Natural killer cell (primary cell): ENCODE results near the gene TFE3. TPM values are rescaled to one million over a fixed set of nuclear protein-coding genes. Genes with fewer than 3 reads are reported as not detected.
A peak's percentile ranks its signal among the peaks of the same experiment; 100 is the strongest.

ENCODE experiments used
- ATAC-seq, 3 donors: fragments of 150-1000 bp in 2 of 3; fragments of 200-7000 bp in 1 of 3; cut with Tn5 transposase; 1 replicate in 1 of 3; 2 replicates in 2 of 3; pipeline ENCODE4 v1.10.0; 2021; ENCODE audit warnings: mild to moderate bottlenecking in 2 of 3, moderate library complexity in 2 of 3
- DNase-seq, 2 donors: peaks; one replicate each; pipeline versions ENCODE4 v3.0.0 to v3.0.0-alpha.2; 2013 to 2021; ENCODE audit warnings: mixed read lengths in 1 of 2
- H3K27ac ChIP-seq: one replicate; pipeline ENCODE4 v1.5.1; 2013; ENCODE audit warnings: mild to moderate bottlenecking, low read length
- H3K27me3 ChIP-seq: one replicate; pipeline ENCODE4 v1.6.1; 2013; ENCODE audit warnings: low read length; ENCODE audit not compliant: control insufficient read depth, insufficient read depth
- H3K36me3 ChIP-seq: one replicate; pipeline ENCODE4 v1.6.1; 2013; ENCODE audit warnings: low read length; ENCODE audit not compliant: control insufficient read depth, insufficient read depth
- H3K4me1 ChIP-seq: one replicate; pipeline ENCODE4 v1.6.1; 2013; ENCODE audit warnings: low read length; ENCODE audit not compliant: control insufficient read depth, insufficient read depth
- H3K4me3 ChIP-seq: one replicate; pipeline ENCODE4 v1.5.1; 2013; ENCODE audit warnings: low read length
- H3K9me3 ChIP-seq: one replicate; pipeline ENCODE4 v1.6.1; 2013; ENCODE audit warnings: low read length; ENCODE audit not compliant: control insufficient read depth, insufficient read depth
- H3K27ac Mint-ChIP-seq, 2 donors: one replicate each; pipeline ENCODE4 v1.8.0; 2022; ENCODE audit warnings: mild to moderate bottlenecking in 2 of 2, mixed read lengths in 2 of 2, moderate library complexity in 1 of 2
- H3K27me3 Mint-ChIP-seq, 2 donors: one replicate each; pipeline ENCODE4 v1.8.0; 2022; ENCODE audit warnings: low read depth in 2 of 2, mixed read lengths in 2 of 2
- H3K36me3 Mint-ChIP-seq: one replicate; pipeline ENCODE4 v1.8.0; 2022; ENCODE audit warnings: mixed read lengths
- H3K4me1 Mint-ChIP-seq, 2 donors: one replicate each; pipeline ENCODE4 v1.8.0; 2022; ENCODE audit warnings: mixed read lengths in 2 of 2
- H3K4me3 Mint-ChIP-seq: one replicate; pipeline ENCODE4 v1.8.0; 2022; ENCODE audit warnings: mild to moderate bottlenecking, moderate library complexity, mixed read lengths
- H3K9me3 Mint-ChIP-seq, 2 donors: one replicate each; pipeline ENCODE4 v1.8.0; 2022; ENCODE audit warnings: mixed read lengths in 2 of 2
- WGBS: methylation state at CpG from one replicate; pipeline ENCODE4 v1.1.7; 2013; ENCODE audit warnings: missing lambda C conversion rate; ENCODE audit not compliant: insufficient coverage; 5-methylcytosine and 5-hydroxymethylcytosine counted together
- intact Hi-C: fragments of 100-400 bp; cut with micrococcal nuclease; formaldehyde crosslinking; loops from one replicate; pipeline ENCODE4 v1.14.2; 2022
- total RNA-seq, 4 donors: library from RNA; stranded (reverse); fragments of 120-200 nt in 1 of 4; gene quantifications; one replicate each; pipeline versions ENCODE4 v1.2.3 to v1.2.4, GENCODE V29; 2013 to 2022
- TF ChIP-seq, protein P1 (sequence below): fragments of 200-600 bp; IDR thresholded peaks from one replicate; pipeline ENCODE4 v1.8.0; 2022; ENCODE audit warnings: antibody characterized with exemption

The TFE3 gene
- total RNA-seq, 3 donors from 2014 or later (not counting 1 experiment from before 2014, with no cell fraction given): 43.8 to 57.5 (median 43.9) TPM

DNA sequence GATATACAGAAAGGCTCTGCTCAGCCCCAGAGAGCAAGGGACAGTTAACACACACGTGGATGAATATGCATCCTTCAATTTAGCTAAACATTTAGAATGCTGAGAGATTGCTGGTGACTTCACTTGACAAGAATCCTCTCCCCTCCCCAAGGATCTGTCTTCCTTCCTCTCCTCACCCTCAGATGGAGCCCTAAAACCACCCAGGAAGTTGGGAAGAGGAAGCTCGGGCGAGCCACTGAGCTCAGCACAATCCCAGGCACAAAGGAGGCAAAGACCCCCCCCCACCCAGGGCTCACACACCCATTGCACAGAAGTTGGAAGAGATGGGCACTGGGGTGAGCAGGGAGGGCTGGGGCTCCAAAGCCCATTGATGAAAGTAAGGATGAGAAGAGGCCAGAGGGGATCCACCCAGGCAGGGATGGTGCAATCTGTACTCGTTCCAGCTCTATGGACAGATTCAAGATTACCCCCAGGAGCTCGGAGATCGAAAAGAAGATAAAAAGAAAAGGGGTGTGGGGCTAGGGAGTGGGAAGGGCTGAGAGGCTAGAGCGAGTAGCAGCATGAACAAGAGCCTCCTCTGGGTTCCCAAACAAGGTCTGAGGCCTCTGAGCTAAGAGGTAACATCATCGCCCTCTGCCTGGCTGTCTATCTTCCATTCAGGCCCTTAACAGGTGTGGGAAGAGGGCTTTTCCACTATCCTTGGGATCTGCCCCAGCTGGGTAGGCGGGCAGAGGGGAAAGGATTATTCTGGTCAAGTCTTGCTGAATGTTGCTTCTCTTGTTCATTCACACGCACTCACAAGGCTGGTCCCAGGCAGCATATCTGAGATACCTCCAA is 1.2 kb downstream of the TFE3 start:
- Histone ChIP-seq H3K36me3 (peaks cover 17% of the 10 kb centered on the region), H3K9me3 (no peaks in the 10 kb centered on the region), H3K27me3 (no peaks in the 10 kb centered on the region), H3K4me1 (peaks cover 33% of the 10 kb centered on the region), H3K27ac (peak overlapping the region; percentile 94), H3K4me3 (peak overlapping the region; percentile 66)
- Mint-ChIP-seq H3K4me1 (peaks cover 23 to 33% of the 10 kb centered on the region in 2 donors), H3K36me3 (no peaks in the 10 kb centered on the region), H3K4me3 (peak overlapping the region; percentile 86), H3K27ac (peak overlapping the region; percentile 89 to 92), H3K27me3 (no peaks in the 10 kb centered on the region), H3K9me3 (no peaks in the 10 kb centered on the region)
- TF ChIP-seq, protein P1, sequence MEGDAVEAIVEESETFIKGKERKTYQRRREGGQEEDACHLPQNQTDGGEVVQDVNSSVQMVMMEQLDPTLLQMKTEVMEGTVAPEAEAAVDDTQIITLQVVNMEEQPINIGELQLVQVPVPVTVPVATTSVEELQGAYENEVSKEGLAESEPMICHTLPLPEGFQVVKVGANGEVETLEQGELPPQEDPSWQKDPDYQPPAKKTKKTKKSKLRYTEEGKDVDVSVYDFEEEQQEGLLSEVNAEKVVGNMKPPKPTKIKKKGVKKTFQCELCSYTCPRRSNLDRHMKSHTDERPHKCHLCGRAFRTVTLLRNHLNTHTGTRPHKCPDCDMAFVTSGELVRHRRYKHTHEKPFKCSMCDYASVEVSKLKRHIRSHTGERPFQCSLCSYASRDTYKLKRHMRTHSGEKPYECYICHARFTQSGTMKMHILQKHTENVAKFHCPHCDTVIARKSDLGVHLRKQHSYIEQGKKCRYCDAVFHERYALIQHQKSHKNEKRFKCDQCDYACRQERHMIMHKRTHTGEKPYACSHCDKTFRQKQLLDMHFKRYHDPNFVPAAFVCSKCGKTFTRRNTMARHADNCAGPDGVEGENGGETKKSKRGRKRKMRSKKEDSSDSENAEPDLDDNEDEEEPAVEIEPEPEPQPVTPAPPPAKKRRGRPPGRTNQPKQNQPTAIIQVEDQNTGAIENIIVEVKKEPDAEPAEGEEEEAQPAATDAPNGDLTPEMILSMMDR: no peak
- intact Hi-C loops: loop anchor here (2.0 to 5.0 kb wide), 2 partner anchors 39 to 125 kb away; partner anchors contain the start of genes GRIPAP1 and PIM2
- peak in 1 of 2 donors; percentile 28 for DNase-seq
- 32% methylated on average over 4 of the region's 10 CpGs for WGBS
- ATAC-seq: no peak

DNA sequence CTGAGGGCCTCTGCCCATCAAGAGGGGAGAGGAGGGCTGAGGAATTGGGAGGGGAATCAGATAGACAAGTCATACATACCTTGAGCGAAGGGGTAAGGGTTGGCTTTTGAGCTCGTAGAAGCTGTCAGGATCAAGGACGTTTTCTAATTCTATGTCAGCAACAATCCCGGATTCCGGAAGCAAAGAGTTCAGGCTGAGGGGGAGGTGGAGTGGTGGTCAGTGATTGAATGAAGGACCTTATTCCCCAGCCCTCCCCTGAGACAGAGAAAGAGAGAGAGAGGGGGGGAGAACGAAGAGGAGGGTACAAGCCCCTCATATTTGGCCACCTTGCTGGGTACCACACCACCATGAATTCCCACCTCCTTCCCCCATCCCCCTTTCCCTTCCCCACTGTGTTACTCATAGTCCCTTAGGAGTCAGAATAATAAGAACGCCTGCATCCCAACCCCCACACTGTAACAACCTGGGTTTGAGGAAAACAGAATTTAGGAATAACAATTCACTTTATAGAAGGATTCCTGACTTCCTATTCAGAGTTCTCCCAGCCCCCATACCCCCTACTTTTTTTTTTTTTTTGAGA is 2.7 kb downstream of the TFE3 start:
- no peak for ATAC-seq
- no peak for DNase-seq
- H3K9me3 Mint-ChIP-seq: no peaks in the 10 kb centered on the region
- H3K36me3 Mint-ChIP-seq: no peaks in the 10 kb centered on the region
- intact Hi-C loops: loop anchor here (5.0 kb wide), 1 partner anchor 123 kb away; the partner anchor contains the start of gene PIM2
- H3K4me3 ChIP-seq: no peak overlapping the region
- H3K36me3 ChIP-seq: peaks cover 17% of the 10 kb centered on the region
- peak overlapping the region; percentile 57 for H3K27ac ChIP-seq
- no peaks in the 10 kb centered on the region for H3K27me3 ChIP-seq
- H3K4me1 ChIP-seq: peaks cover 33% of the 10 kb centered on the region
- H3K27me3 Mint-ChIP-seq: no peaks in the 10 kb centered on the region
- H3K4me3 Mint-ChIP-seq: no peak overlapping the region
- no peaks in the 10 kb centered on the region for H3K9me3 ChIP-seq
- peak overlapping the region; percentile 81 to 92 for H3K27ac Mint-ChIP-seq
- H3K4me1 Mint-ChIP-seq: peaks cover 23 to 33% of the 10 kb centered on the region in 2 donors
- TF ChIP-seq, protein P1: no peak
- 88% methylated on average over 5 of the region's 7 CpGs for WGBS

DNA sequence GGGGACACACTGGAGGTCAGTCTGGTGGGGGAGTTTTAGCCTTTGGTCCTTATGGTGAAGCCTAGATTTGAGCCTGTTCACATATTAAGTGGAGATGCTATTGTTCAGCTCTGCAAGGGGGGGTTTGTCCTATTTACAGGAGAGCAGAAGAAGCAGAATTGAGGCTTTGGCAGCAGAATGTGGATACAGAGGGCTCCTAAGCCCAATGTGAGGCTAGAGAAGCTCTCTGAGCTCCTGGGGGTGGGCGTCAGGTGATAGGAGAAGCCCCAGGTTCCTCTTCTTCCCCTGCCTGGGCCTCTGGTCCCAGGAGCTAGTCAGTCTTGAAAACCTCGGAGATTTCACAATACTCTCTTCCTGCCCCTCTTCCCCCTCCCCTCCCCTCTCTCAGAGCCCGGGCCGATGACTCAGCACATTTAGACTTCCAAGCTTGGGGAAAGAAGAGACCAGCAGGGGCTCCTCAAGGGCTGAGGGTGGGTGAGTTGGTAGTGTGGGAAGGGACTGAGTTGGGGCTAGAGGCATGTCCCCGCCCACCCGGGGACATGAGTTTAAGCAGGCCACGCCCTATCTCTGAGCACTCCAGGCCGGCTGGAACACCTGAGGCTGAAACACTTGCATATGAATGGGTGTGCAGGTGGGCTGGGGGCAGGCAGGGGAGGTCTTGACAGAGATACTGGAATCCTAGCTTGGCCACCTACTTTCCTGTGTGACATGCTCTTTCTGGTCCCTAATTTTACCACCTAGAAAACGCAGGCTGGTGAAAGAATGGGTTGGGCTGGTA is 3.4 kb downstream of the TFE3 start:
- 28% methylated on average over 5 of the region's 9 CpGs for WGBS
- peak overlapping the region; percentile 50 for H3K4me3 Mint-ChIP-seq
- peak overlapping the region; percentile 81 to 92 for H3K27ac Mint-ChIP-seq
- no peaks in the 10 kb centered on the region for H3K27me3 Mint-ChIP-seq
- no peaks in the 10 kb centered on the region for H3K9me3 ChIP-seq
- intact Hi-C loops: loop anchor here (5.0 kb wide), 1 partner anchor 122 kb away; the partner anchor contains the start of gene PIM2
- peaks cover 33% of the 10 kb centered on the region for H3K4me1 ChIP-seq
- no peaks in the 10 kb centered on the region for H3K36me3 Mint-ChIP-seq
- DNase-seq (peak in 1 of 2 donors; percentile 59), ATAC-seq (no peak)
- H3K9me3 Mint-ChIP-seq: no peaks in the 10 kb centered on the region
- H3K27ac ChIP-seq: peak overlapping the region; percentile 57
- H3K4me3 ChIP-seq: no peak overlapping the region
- peaks cover 23 to 33% of the 10 kb centered on the region in 2 donors for H3K4me1 Mint-ChIP-seq
- TF ChIP-seq, protein P1: no peak
- no peaks in the 10 kb centered on the region for H3K27me3 ChIP-seq
- H3K36me3 ChIP-seq: peaks cover 18% of the 10 kb centered on the region
